ENCODE data around the gene GAL.

DNA sequence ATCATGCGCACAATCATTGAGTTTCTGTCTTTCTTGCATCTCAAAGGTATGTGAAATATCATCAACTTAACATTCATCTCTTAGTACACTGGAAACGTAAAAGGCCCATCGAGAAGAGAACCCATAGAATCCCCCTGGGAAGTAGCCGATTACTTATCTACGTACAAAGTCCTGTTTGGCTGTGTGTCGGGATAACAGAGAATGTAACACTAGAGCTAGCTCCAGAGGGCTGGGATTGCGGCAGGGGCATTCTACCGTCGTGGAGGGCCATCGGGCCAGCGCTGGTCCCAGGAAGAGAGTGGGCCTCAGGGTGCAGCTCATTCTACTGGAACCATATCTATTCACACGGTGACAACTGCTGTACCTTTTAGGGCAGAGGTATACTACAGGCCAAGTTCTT is 4.5 kb downstream of the GAL start:
- TF ChIP-seq, protein P1, sequence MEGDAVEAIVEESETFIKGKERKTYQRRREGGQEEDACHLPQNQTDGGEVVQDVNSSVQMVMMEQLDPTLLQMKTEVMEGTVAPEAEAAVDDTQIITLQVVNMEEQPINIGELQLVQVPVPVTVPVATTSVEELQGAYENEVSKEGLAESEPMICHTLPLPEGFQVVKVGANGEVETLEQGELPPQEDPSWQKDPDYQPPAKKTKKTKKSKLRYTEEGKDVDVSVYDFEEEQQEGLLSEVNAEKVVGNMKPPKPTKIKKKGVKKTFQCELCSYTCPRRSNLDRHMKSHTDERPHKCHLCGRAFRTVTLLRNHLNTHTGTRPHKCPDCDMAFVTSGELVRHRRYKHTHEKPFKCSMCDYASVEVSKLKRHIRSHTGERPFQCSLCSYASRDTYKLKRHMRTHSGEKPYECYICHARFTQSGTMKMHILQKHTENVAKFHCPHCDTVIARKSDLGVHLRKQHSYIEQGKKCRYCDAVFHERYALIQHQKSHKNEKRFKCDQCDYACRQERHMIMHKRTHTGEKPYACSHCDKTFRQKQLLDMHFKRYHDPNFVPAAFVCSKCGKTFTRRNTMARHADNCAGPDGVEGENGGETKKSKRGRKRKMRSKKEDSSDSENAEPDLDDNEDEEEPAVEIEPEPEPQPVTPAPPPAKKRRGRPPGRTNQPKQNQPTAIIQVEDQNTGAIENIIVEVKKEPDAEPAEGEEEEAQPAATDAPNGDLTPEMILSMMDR (IDR thresholded peaks at IDR 0.05 in 8 of 11, conservative IDR thresholded peaks at IDR 0.05 in 3 of 11): no peak
- TF ChIP-seq POLR2A (IDR thresholded peaks at IDR 0.05): no peak
